ENCODE data around the gene ITPRIP. TPM values are rescaled to one million over a fixed set of nuclear protein-coding genes. Genes with fewer than 3 reads are reported as not detected.

ITPRIP gene
- total and polyA plus RNA-seq, 2 donors (not counting 1 experiment from before 2014, with no cell fraction given) = 6.8 to 18.8 TPM

- H3K4me1 ChIP-seq (ENCODE audit: control insufficient read depth, extremely low read depth, insufficient read depth, low read length) = no peaks in the 10 kb centered on the region
- no peak for TF ChIP-seq CTCF (conservative IDR thresholded peaks at IDR 0.05 in 1 of 2, IDR thresholded peaks at IDR 0.05 in 1 of 2; ENCODE audit: low read depth in 1 of 2, low read length in 2 of 2)
- no peak for TF ChIP-seq EZH2 (IDR thresholded peaks at IDR 0.05; ENCODE audit: low read length, missing control alignments)
These were observed 38.6 kb upstream of the ITPRIP start for GRCh38 chr10:104376784-104377300.

GRCh38 chr10:104374591-104374990, 36.3 kb upstream of the ITPRIP start:
- Histone ChIP-seq H3K79me2 (ENCODE audit: control insufficient read depth, insufficient read depth, low read length) (no peaks in the 10 kb centered on the region), H2AFZ (ENCODE audit: low read length) (no peak overlapping the region), H3K9me3 (ENCODE audit: control insufficient read depth, insufficient read depth, low read depth, low read length) (no peaks in the 10 kb centered on the region), H3K4me2 (ENCODE audit: extremely low read depth, insufficient read depth, low read length) (no peak overlapping the region), H4K20me1 (ENCODE audit: control insufficient read depth, extremely low read depth, insufficient read depth, low read length) (no peaks in the 10 kb centered on the region), H3K4me1 (ENCODE audit: control insufficient read depth, extremely low read depth, insufficient read depth, low read length) (no peaks in the 10 kb centered on the region), H3K36me3 (ENCODE audit: control insufficient read depth, insufficient read depth, low read length) (no peaks in the 10 kb centered on the region), H3K27ac (ENCODE audit: insufficient read depth, low read length) (no peak overlapping the region), H3K27me3 (ENCODE audit: control insufficient read depth, insufficient read depth, low read length) (no peaks in the 10 kb centered on the region), H3K9ac (ENCODE audit: insufficient read depth, low read length) (no peak overlapping the region), H3K4me3 (replicated peaks in 1 of 4; ENCODE audit: control extremely low read depth in 1 of 4, insufficient read depth in 1 of 4, low read depth in 3 of 4, low read length in 4 of 4) (no peak overlapping the region)
- TF ChIP-seq CTCF (conservative IDR thresholded peaks at IDR 0.05 in 1 of 2, IDR thresholded peaks at IDR 0.05 in 1 of 2; ENCODE audit: low read depth in 1 of 2, low read length in 2 of 2) (no peak), EZH2 (IDR thresholded peaks at IDR 0.05; ENCODE audit: low read length, missing control alignments) (no peak)
- DNase-seq (ENCODE audit: low read depth in 2 of 2) = no peak

More at GRCh38 chr10:104376784-104377300, 38.6 kb upstream of the ITPRIP start:
- no peaks in the 10 kb centered on the region for H3K27me3 ChIP-seq (ENCODE audit: control insufficient read depth, insufficient read depth, low read length)
- H3K9me3 ChIP-seq (ENCODE audit: control insufficient read depth, insufficient read depth, low read depth, low read length) = no peaks in the 10 kb centered on the region
- no peak overlapping the region for H3K27ac ChIP-seq (ENCODE audit: insufficient read depth, low read length)
- H4K20me1 ChIP-seq (ENCODE audit: control insufficient read depth, extremely low read depth, insufficient read depth, low read length) = no peaks in the 10 kb centered on the region
- H3K4me2 ChIP-seq (ENCODE audit: extremely low read depth, insufficient read depth, low read length) = no peak overlapping the region
- no peak for DNase-seq (ENCODE audit: low read depth in 2 of 2)
- H3K9ac ChIP-seq (ENCODE audit: insufficient read depth, low read length) = no peak overlapping the region
- H3K36me3 ChIP-seq (ENCODE audit: control insufficient read depth, insufficient read depth, low read length) = no peaks in the 10 kb centered on the region
- H3K4me3 ChIP-seq (replicated peaks in 1 of 4; ENCODE audit: control extremely low read depth in 1 of 4, insufficient read depth in 1 of 4, low read depth in 3 of 4, low read length in 4 of 4) = no peak overlapping the region
- no peaks in the 10 kb centered on the region for H3K79me2 ChIP-seq (ENCODE audit: control insufficient read depth, insufficient read depth, low read length)
- no peak overlapping the region for H2AFZ ChIP-seq (ENCODE audit: low read length)

DNA sequence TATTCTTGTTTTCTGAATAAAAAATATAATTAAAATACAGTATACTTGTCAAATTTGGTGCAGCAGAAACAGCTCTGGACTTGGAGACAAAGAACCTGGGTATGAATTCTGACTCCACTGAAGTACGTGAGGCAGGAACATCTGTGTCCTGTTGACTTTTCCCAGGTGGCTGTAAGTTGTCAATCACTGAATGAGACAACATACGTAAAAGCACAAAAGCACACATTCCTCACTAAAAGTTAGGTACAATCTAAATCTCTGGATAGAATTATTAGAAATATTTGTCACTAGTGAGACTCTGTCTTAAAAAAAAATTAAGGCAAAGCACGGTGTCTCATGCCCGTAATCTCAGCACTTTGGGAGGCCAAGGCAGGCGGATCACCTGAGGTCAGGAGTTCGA, 33.5 kb upstream of the ITPRIP start:
- Histone ChIP-seq H3K4me2 (ENCODE audit: extremely low read depth, insufficient read depth, low read length) (no peak overlapping the region), H3K27me3 (ENCODE audit: control insufficient read depth, insufficient read depth, low read length) (no peaks in the 10 kb centered on the region), H3K4me1 (ENCODE audit: control insufficient read depth, extremely low read depth, insufficient read depth, low read length) (no peaks in the 10 kb centered on the region), H3K79me2 (ENCODE audit: control insufficient read depth, insufficient read depth, low read length) (no peaks in the 10 kb centered on the region), H3K27ac (ENCODE audit: insufficient read depth, low read length) (no peak overlapping the region), H2AFZ (ENCODE audit: low read length) (no peak overlapping the region), H4K20me1 (ENCODE audit: control insufficient read depth, extremely low read depth, insufficient read depth, low read length) (no peaks in the 10 kb centered on the region), H3K9ac (ENCODE audit: insufficient read depth, low read length) (no peak overlapping the region), H3K36me3 (ENCODE audit: control insufficient read depth, insufficient read depth, low read length) (no peaks in the 10 kb centered on the region), H3K9me3 (ENCODE audit: control insufficient read depth, insufficient read depth, low read depth, low read length) (no peaks in the 10 kb centered on the region), H3K4me3 (replicated peaks in 1 of 4; ENCODE audit: control extremely low read depth in 1 of 4, insufficient read depth in 1 of 4, low read depth in 3 of 4, low read length in 4 of 4) (no peak overlapping the region)
- no peak for DNase-seq (ENCODE audit: low read depth in 2 of 2)
- no peak for TF ChIP-seq CTCF (conservative IDR thresholded peaks at IDR 0.05 in 1 of 2, IDR thresholded peaks at IDR 0.05 in 1 of 2; ENCODE audit: low read depth in 1 of 2, low read length in 2 of 2)
- no peak for TF ChIP-seq EZH2 (IDR thresholded peaks at IDR 0.05; ENCODE audit: low read length, missing control alignments)

Measured in fibroblast of lung (primary cell).